GM19452 (cell line): ENCODE data around the gene KRT86.

Experiments used
- ATAC-seq: cut with Tn5 transposase; IDR thresholded peaks from one replicate; pipeline ENCODE4 v1.9.1; 2021; ENCODE audit not compliant: unreplicated experiment

The KRT86 gene

GRCh38 chr12:52274521-52275120 is at the start of gene KRT86:
Gene KRT86 (plus strand): TSS chr12:52274645. CDS start chr12:52301917, 27,272 bp downstream.
- ATAC-seq, result no peak

GRCh38 chr12:52225752-52226151 is 48.7 kb upstream of the KRT86 start:
- no peak for ATAC-seq

GRCh38 chr12:52226446-52226845 is 48.0 kb upstream of the KRT86 start:
- ATAC-seq, result no peak

- no peak for ATAC-seq
These were observed 46.8 kb upstream of the KRT86 start for GRCh38 chr12:52227606-52228166.

GRCh38 chr12:52228366-52228765 is 46.1 kb upstream of the KRT86 start:
- no peak for ATAC-seq

GRCh38 chr12:52228931-52229330 is 45.5 kb upstream of the KRT86 start:
- ATAC-seq, result no peak

- no peak for ATAC-seq
These were observed 44.6 kb upstream of the KRT86 start for GRCh38 chr12:52229836-52230343.

- no peak for ATAC-seq
These were observed 43.8 kb upstream of the KRT86 start for GRCh38 chr12:52230364-52231281.

- ATAC-seq, result no peak
These were observed 42.9 kb upstream of the KRT86 start for GRCh38 chr12:52231305-52232202.

- ATAC-seq, result no peak
These were observed 42.2 kb upstream of the KRT86 start for GRCh38 chr12:52232203-52232673.

- ATAC-seq, result no peak
These were observed 41.6 kb upstream of the KRT86 start, which contains the start of gene KRT7 for GRCh38 chr12:52232674-52233461. Gene KRT7 (plus strand): TSS chr12:52233243. CDS start chr12:52233297, 54 bp downstream.

- no peak for ATAC-seq
These were observed 40.8 kb upstream of the KRT86 start for GRCh38 chr12:52233462-52234207.

- no peak for ATAC-seq
These were observed 40.1 kb upstream of the KRT86 start for GRCh38 chr12:52234223-52234810.

GRCh38 chr12:52235001-52235764 is 39.3 kb upstream of the KRT86 start:
- ATAC-seq, result no peak

- ATAC-seq, result no peak
These were observed 38.6 kb upstream of the KRT86 start for GRCh38 chr12:52235822-52236361.

GRCh38 chr12:52236386-52237050 is 37.9 kb upstream of the KRT86 start:
- no peak for ATAC-seq

- ATAC-seq, result no peak
These were observed 36.1 kb upstream of the KRT86 start for GRCh38 chr12:52238207-52238840.
